Spinal cord (tissue), 10 donors: Measurements from ENCODE around the gene CFAP74. TPM values are rescaled to one million over a fixed set of nuclear protein-coding genes. Genes with fewer than 3 reads are reported as not detected.

Experiments
- DNase-seq, 6 donors: peaks; one replicate each; pipeline versions ENCODE4 v3.0.0 to v3.0.0-alpha.2; 2013 to 2015; ENCODE audit warnings: low spot score in 6 of 6, low read depth in 4 of 6
- H3K27ac ChIP-seq: one replicate; pipeline ENCODE4 v1.5.1; 2013; ENCODE audit warnings: low read depth, low read length, control low read depth
- H3K27me3 ChIP-seq: one replicate; pipeline ENCODE4 v1.6.1; 2013; ENCODE audit warnings: low read length; ENCODE audit not compliant: control insufficient read depth, insufficient read depth
- H3K36me3 ChIP-seq: one replicate; pipeline ENCODE4 v1.6.1; 2013; ENCODE audit warnings: low read length; ENCODE audit not compliant: control insufficient read depth, insufficient read depth
- H3K4me1 ChIP-seq: one replicate; pipeline ENCODE4 v1.6.1; 2013; ENCODE audit warnings: low read length; ENCODE audit not compliant: control insufficient read depth, insufficient read depth
- H3K4me3 ChIP-seq: one replicate; pipeline ENCODE4 v1.5.1; 2013; ENCODE audit warnings: low read depth, low read length, control low read depth
- H3K9me3 ChIP-seq: one replicate; pipeline ENCODE4 v1.6.1; 2013; ENCODE audit warnings: low read length; ENCODE audit not compliant: control insufficient read depth, insufficient read depth
- WGBS: methylation state at CpG from one replicate; pipeline ENCODE4 v1.1.5; 2013; ENCODE audit warnings: missing lambda C conversion rate; ENCODE audit not compliant: insufficient coverage; 5-methylcytosine and 5-hydroxymethylcytosine counted together
- polyA plus RNA-seq, 2 donors: library from polyadenylated mRNA; unstranded; fragments of 120-200 nt; gene quantifications; one replicate each; pipeline ENCODE4 v1.2.1, GENCODE V29; 2013; ENCODE audit not compliant: insufficient read length in 2 of 2
- total RNA-seq, 2 donors: library from RNA; depleted of rRNA in 1 of 2; stranded (reverse); fragments of 120-200 nt in 1 of 2; fragments of >200 nt in 1 of 2; gene quantifications; one replicate each; pipeline versions ENCODE4 v1.2.3 to v1.2.4, GENCODE V29; 2013 to 2014
- donor health status: healthy.

Gene CFAP74
- total and polyA plus RNA-seq, 4 donors: 0.59 to 5.6 (median 4.6) TPM

- H3K27me3 ChIP-seq: peaks cover 15% of the 10 kb centered on the region
- DNase-seq: no peak
- H3K4me1 ChIP-seq: peaks cover 4% of the 10 kb centered on the region
- no peak overlapping the region for H3K27ac ChIP-seq
- H3K9me3 ChIP-seq: no peaks in the 10 kb centered on the region
- peaks cover 26% of the 10 kb centered on the region for H3K36me3 ChIP-seq
- WGBS: 74% methylated on average over 10 of the region's 10 CpGs
- no peak overlapping the region for H3K4me3 ChIP-seq
These were observed 38.0 kb downstream of the CFAP74 start for GRCh38 chr1:1965546-1965945.

DNA sequence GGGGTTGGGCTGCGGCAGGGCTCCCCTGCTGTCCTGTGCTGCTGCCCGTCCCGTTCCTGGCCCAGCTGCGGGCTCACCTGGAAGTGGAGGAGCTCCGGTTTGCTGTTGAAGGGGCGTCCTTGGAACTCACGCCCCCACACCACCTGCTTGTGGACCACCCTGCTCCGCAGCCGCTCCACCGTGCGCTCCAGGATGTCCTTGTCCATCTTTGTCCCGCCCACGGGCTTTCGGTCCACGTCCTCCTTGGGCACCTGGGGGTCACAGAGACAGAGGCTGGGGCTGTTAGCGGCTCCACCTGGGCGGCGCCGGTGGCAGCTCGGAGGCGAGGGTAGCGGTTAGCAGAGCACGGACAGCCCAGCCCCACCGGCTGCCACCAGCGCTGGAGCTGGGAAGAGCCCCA lies 38.8 kb downstream of the CFAP74 start:
- Histone ChIP-seq H3K27ac (no peak overlapping the region), H3K36me3 (peaks cover 20% of the 10 kb centered on the region), H3K9me3 (no peaks in the 10 kb centered on the region), H3K4me3 (no peak overlapping the region), H3K4me1 (peaks cover 5% of the 10 kb centered on the region), H3K27me3 (peaks cover 22% of the 10 kb centered on the region)
- DNase-seq: no peak
- 86% methylated on average over 25 of the region's 25 CpGs for WGBS

DNA sequence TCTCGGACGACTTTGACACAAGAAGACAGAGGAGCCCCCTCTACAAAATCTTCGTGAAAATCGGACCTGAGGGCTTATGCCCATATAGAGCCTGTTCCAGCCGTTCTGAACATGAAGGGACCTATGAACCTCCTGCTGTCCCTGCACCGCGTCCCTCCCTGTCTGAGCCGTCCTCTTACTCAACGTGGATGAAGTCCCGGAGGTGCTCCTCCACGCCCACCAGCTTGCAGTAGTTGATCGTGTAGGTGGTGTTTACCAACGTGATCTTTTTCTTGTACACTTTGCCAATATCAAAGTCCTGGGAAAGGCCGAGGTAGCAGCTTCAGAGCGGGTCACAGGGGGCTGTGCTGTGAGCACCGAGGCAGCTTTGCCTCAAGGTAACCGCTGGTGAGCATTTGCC lies 40.0 kb downstream of the CFAP74 start:
- Histone ChIP-seq H3K4me1 (peaks cover 8% of the 10 kb centered on the region), H3K27ac (no peak overlapping the region), H3K9me3 (no peaks in the 10 kb centered on the region), H3K27me3 (peaks cover 24% of the 10 kb centered on the region), H3K36me3 (peaks cover 20% of the 10 kb centered on the region), H3K4me3 (no peak overlapping the region)
- WGBS: 89% methylated on average over 15 of the region's 17 CpGs
- no peak for DNase-seq

DNA sequence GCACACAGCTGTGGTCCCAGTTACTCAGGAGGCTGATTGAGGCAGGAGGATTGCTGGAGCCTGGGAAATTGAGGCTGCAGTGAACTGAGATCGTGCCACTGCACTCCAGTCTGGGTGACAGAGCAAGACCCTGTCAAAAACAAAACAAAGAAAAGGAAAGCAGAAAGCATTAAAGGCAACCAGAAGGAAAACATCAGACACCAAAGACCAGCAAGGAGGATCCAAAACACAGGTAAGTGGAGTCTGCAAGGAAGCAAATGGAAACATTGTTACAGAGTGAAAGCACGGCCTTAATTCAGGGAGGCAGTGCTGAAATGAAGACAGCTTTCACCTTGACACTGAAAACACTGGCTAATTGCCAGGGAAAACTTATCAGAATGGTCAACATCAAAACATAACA lies 40.8 kb downstream of the CFAP74 start:
- Histone ChIP-seq H3K9me3 (no peaks in the 10 kb centered on the region), H3K27me3 (peaks cover 24% of the 10 kb centered on the region), H3K27ac (no peak overlapping the region), H3K36me3 (peaks cover 20% of the 10 kb centered on the region), H3K4me1 (peaks cover 8% of the 10 kb centered on the region), H3K4me3 (no peak overlapping the region)
- no peak for DNase-seq
- WGBS: 100% methylated on average over 1 of the region's 2 CpGs

DNA sequence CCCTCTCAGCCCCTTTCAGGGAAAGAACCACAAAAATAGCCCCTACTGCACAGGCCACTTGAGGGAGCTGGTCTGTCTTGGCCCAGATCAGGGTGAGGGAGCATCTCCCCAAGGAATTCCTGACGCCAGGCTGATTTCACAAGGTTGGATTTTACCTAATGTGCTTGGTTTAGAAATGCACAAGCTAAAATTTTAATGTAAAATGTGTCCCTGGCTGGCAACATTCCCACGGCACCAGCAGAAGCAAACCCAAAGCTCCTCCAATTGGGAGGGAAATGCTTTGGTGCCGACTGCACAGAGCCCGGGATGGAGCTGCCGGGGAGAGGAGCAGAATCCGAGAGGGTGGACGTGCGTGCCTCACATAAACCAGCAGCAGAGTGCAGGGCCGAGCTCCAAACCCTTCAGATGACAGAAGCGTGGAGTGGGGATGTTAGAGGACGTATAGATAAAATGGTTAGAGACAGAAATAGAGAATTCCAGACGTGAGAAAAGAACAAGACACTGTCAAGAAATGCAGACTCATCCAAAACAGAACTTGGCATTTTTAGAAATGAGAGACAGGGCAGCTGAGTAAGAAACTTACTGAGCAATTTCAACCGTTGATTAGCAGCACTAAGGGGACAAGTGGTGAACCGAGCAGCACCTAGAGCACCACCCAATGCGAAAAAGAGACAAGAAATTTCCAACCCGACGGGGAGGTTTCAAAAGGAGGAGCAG lies 42.9 kb downstream of the CFAP74 start:
- Histone ChIP-seq H3K4me3 (no peak overlapping the region), H3K9me3 (no peaks in the 10 kb centered on the region), H3K27me3 (peaks cover 21% of the 10 kb centered on the region), H3K27ac (no peak overlapping the region), H3K36me3 (peaks cover 22% of the 10 kb centered on the region), H3K4me1 (peaks cover 8% of the 10 kb centered on the region)
- peak in 1 of 6 donors; percentile 18 for DNase-seq
- WGBS: 61% methylated on average over 17 of the region's 17 CpGs

DNA sequence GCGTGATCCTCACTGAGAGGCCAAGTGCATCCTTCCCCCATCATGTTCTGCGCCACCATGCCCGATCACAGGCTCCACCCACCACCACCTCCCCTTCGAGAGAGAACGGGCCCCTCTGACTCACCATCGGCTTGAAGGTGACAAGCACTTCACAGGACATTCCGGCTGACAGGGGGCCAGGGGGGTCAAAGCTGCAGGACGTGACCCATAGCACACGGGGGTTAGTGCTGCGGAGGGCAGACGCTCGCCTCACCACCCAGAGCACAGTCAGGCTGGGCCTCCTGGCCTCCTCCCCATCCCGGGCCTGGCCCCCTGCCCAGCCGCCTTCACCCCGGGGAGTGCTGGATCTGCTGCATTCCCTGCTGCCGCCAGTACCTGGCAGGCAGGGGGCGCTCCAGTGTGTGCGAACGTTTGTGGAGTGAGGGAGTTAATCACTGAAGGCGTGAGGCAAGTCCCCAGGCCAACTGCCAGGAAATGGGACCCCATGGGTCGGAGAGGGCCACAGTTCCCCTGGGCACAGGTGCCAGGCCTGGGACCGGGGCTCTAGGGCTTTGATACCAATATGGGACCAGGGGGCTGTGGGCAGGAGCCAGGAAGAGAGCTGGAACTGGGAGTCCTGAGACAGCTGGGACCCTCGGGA lies 43.6 kb downstream of the CFAP74 start:
- 12% methylated on average over 22 of the region's 23 CpGs for WGBS
- peak in 5 of 6 donors; percentile 24 to 84 (median 49) for DNase-seq
- Histone ChIP-seq H3K9me3 (no peaks in the 10 kb centered on the region), H3K27me3 (peaks cover 17% of the 10 kb centered on the region), H3K36me3 (peaks cover 18% of the 10 kb centered on the region), H3K4me1 (peaks cover 8% of the 10 kb centered on the region), H3K27ac (no peak overlapping the region), H3K4me3 (no peak overlapping the region)

DNA sequence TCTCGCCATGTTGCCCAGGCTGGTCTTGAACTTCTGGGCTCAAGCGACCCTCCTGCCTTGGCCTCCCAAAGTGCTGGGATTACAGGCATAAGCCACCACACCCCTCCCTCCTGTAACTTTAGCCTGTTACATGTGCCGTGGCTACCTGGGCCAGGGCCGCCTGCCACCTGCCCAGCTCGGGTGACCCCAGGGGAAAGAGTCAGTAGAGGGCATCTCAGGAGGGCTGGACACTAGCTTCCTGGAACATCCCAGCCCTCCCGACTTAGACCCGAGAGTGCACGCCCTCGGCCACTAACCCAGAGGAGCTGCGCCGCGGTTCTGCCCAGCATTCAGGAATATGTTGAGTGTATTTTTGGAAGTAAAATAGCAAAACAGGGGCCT lies 44.1 kb downstream of the CFAP74 start:
- no peak overlapping the region for H3K4me3 ChIP-seq
- DNase-seq: no peak
- H3K27ac ChIP-seq: no peak overlapping the region
- peaks cover 15% of the 10 kb centered on the region for H3K36me3 ChIP-seq
- peaks cover 17% of the 10 kb centered on the region for H3K27me3 ChIP-seq
- no peaks in the 10 kb centered on the region for H3K9me3 ChIP-seq
- H3K4me1 ChIP-seq: peaks cover 8% of the 10 kb centered on the region
- WGBS: 94% methylated on average over 9 of the region's 12 CpGs

DNA sequence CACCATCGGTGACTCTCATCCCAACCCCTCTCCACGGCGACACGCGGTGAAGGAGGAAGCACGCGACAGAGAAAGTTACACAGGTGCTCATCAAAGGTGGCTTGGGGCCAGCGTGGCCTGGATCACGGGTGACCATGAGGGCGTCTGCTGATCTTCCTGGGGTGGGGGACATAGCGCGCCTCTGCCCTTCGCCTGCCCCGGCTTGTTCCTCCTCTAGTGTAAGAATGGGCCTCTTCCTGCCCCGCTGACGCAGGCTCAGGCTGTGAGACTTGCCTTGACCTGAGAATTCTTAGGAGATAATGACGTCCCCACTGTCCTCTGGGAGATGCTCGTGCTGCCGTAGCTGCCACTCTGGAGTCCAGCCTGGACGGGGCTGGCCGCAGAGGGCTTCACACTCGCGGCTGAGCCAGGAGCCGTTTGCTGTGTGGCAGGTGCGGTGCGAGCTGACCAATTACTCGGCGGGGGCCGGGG lies 45.5 kb downstream of the CFAP74 start:
- peaks cover 8% of the 10 kb centered on the region for H3K4me1 ChIP-seq
- no peak overlapping the region for H3K4me3 ChIP-seq
- H3K9me3 ChIP-seq: no peaks in the 10 kb centered on the region
- WGBS: 87% methylated on average over 27 of the region's 29 CpGs
- H3K27ac ChIP-seq: no peak overlapping the region
- peaks cover 12% of the 10 kb centered on the region for H3K36me3 ChIP-seq
- DNase-seq: no peak
- H3K27me3 ChIP-seq: peaks cover 15% of the 10 kb centered on the region

GRCh38 chr1:1957533-1957961 lies 46.0 kb downstream of the CFAP74 start:
- no peak for DNase-seq
- H3K27ac ChIP-seq: no peak overlapping the region
- H3K9me3 ChIP-seq: no peaks in the 10 kb centered on the region
- peaks cover 15% of the 10 kb centered on the region for H3K27me3 ChIP-seq
- H3K4me1 ChIP-seq: peaks cover 8% of the 10 kb centered on the region
- 73% methylated on average over 20 of the region's 22 CpGs for WGBS
- H3K36me3 ChIP-seq: peaks cover 12% of the 10 kb centered on the region
- no peak overlapping the region for H3K4me3 ChIP-seq
